Activated naive CD8-positive, alpha-beta T cell treated with anti-CD3 and anti-CD28 coated beads, Interleukin-2, amount 50 U/mL, for 24 hours (primary cell): Measurements from ENCODE around the gene SENP7.

Source experiments
- ATAC-seq: fragments of 150-1000 bp; cut with Tn5 transposase; one replicate; pipeline ENCODE4 v1.10.0; 2021
- DNase-seq: peaks from one replicate; pipeline ENCODE4 v3.0.0; 2021
- H3K27ac Mint-ChIP-seq: one replicate; pipeline ENCODE4 v1.8.0; 2021; ENCODE audit warnings: mild to moderate bottlenecking, mixed read lengths
- H3K27me3 Mint-ChIP-seq: one replicate; pipeline ENCODE4 v1.8.0; 2021; ENCODE audit warnings: mixed read lengths
- H3K36me3 Mint-ChIP-seq: one replicate; pipeline ENCODE4 v1.8.0; 2021; ENCODE audit warnings: low read depth, mixed read lengths
- H3K4me1 Mint-ChIP-seq: one replicate; pipeline ENCODE4 v1.8.0; 2021; ENCODE audit warnings: mixed read lengths
- H3K4me3 Mint-ChIP-seq: one replicate; pipeline ENCODE4 v1.8.0; 2021; ENCODE audit warnings: mild to moderate bottlenecking, moderate library complexity, mixed read lengths
- H3K9me3 Mint-ChIP-seq: one replicate; pipeline ENCODE4 v1.8.0; 2021; ENCODE audit warnings: mixed read lengths

SENP7 gene

GRCh38 chr3:101433652-101434051 is 79.4 kb downstream of the SENP7 start:
- Mint-ChIP-seq H3K4me1 (no peaks in the 10 kb centered on the region), H3K27ac (no peak overlapping the region), H3K27me3 (no peaks in the 10 kb centered on the region), H3K36me3 (peaks cover 15% of the 10 kb centered on the region), H3K9me3 (peaks cover 37% of the 10 kb centered on the region), H3K4me3 (no peak overlapping the region)
- DNase-seq: no peak
- no peak for ATAC-seq

DNA sequence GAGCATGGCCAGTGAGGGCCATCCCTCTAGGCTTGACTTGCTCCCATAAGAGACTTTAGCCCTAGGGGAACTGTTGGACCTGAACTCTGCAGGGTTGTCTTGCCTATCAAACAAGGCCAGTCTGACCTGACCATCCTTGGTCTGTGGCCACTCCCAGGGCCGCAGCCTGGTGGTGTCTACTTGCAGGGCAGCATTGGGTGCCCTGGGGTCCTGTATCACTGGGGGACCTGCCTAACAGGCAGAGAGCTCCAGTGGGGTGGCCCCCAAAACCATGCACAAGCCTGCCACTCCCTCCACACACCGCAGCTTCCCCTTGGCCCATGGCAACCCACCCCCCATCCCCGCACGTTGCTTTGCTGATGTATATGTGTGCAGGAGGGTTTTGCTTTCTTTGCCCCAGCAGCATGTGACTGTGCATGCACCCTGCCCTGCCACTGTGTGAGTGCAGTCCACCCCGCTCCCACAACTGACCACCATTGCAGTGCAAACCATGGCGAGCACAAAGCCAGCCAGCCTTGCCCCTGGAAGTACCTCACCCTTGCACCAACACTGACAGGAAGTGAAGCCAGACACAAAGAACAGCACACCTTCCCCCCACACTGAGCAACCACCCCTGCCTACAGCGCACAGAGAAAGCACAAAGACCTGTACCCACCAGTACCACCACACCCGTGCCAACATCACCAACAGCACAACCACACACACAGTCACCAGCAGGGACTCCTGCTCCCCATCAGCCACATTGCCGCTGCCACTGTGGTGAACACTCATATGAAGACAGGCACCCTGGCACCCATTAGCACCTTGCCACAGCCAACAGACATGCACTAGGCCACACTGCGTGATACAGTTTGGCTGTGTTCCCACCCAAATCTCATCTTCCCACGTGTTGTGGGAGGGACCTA is 88.8 kb downstream of the SENP7 start:
- DNase-seq (peak; percentile 11), ATAC-seq (peak; percentile 82)
- Mint-ChIP-seq H3K36me3 (peaks cover 11% of the 10 kb centered on the region), H3K4me3 (no peak overlapping the region), H3K9me3 (peaks cover 40% of the 10 kb centered on the region), H3K4me1 (peaks cover 41% of the 10 kb centered on the region), H3K27ac (peak overlapping the region; percentile 24), H3K27me3 (no peaks in the 10 kb centered on the region)

GRCh38 chr3:101418851-101419250 is 94.2 kb downstream of the SENP7 start:
- H3K4me3 Mint-ChIP-seq: no peak overlapping the region
- H3K27me3 Mint-ChIP-seq: no peaks in the 10 kb centered on the region
- DNase-seq (no peak), ATAC-seq (no peak)
- H3K9me3 Mint-ChIP-seq: peaks cover 6% of the 10 kb centered on the region
- H3K36me3 Mint-ChIP-seq: peaks cover 2% of the 10 kb centered on the region
- no peak overlapping the region for H3K27ac Mint-ChIP-seq
- peaks cover 35% of the 10 kb centered on the region for H3K4me1 Mint-ChIP-seq

DNA sequence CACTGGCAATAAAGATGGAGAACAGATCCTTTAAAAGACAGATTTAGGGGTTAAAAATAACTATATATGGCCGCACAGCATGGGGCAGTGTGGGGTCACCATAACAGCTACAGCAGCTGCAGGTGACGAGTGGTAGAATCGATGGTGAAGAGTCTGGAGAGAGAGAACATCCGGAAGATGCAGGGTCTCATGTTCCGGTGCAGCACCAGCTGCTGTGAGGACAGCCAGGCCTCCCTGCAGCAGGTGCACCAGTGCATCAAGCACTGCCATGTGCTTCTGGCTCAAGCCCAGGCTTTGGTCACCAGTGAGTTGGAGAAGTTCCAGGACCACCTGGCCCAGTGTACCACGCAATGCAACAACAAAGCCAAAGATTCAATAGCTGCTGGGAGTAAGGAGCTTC is 98.9 kb downstream of the SENP7 start:
- Mint-ChIP-seq H3K4me1 (peaks cover 22% of the 10 kb centered on the region), H3K4me3 (no peak overlapping the region), H3K27ac (no peak overlapping the region), H3K9me3 (peaks cover 11% of the 10 kb centered on the region), H3K27me3 (no peaks in the 10 kb centered on the region), H3K36me3 (peaks cover 17% of the 10 kb centered on the region)
- DNase-seq (no peak), ATAC-seq (no peak)

DNA sequence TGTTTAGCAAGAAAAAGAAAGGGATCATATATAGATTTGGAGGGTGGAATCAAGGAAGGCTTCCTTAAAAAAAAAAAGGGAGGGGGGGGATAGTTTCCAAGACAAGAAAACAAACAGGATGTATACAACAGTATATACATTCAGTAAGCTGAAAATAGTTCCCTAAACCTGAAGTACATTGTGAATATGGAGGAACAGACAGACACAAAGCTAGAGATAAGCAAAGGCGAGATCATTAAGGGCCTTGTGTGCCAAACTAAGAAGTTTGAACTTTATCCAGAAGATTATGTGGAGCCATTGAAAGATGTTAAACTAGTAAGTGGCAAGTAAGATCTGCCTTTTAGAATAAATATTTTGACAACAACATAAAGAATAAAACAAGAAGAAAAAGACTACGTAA is 99.4 kb downstream of the SENP7 start:
- Mint-ChIP-seq H3K9me3 (peaks cover 14% of the 10 kb centered on the region), H3K4me3 (no peak overlapping the region), H3K4me1 (peaks cover 18% of the 10 kb centered on the region), H3K36me3 (peaks cover 22% of the 10 kb centered on the region), H3K27ac (no peak overlapping the region), H3K27me3 (no peaks in the 10 kb centered on the region)
- DNase-seq (no peak), ATAC-seq (no peak)

GRCh38 chr3:101391413-101391950 is 121.5 kb downstream of the SENP7 start:
- peak overlapping the region; percentile 30 for H3K27ac Mint-ChIP-seq
- H3K27me3 Mint-ChIP-seq: no peaks in the 10 kb centered on the region
- H3K4me3 Mint-ChIP-seq: no peak overlapping the region
- peaks cover 25% of the 10 kb centered on the region for H3K4me1 Mint-ChIP-seq
- no peak for DNase-seq
- peaks cover 39% of the 10 kb centered on the region for H3K36me3 Mint-ChIP-seq
- no peak for ATAC-seq
- peaks cover 21% of the 10 kb centered on the region for H3K9me3 Mint-ChIP-seq

GRCh38 chr3:101388706-101389105 is 124.3 kb downstream of the SENP7 start:
- peaks cover 17% of the 10 kb centered on the region for H3K9me3 Mint-ChIP-seq
- ATAC-seq (no peak), DNase-seq (no peak)
- peaks cover 25% of the 10 kb centered on the region for H3K4me1 Mint-ChIP-seq
- no peak overlapping the region for H3K4me3 Mint-ChIP-seq
- no peaks in the 10 kb centered on the region for H3K27me3 Mint-ChIP-seq
- peaks cover 26% of the 10 kb centered on the region for H3K36me3 Mint-ChIP-seq
- H3K27ac Mint-ChIP-seq: no peak overlapping the region

- DNase-seq (no peak), ATAC-seq (peak; percentile 27)
- Mint-ChIP-seq H3K27me3 (no peaks in the 10 kb centered on the region), H3K27ac (no peak overlapping the region), H3K36me3 (peaks cover 16% of the 10 kb centered on the region), H3K4me1 (peaks cover 25% of the 10 kb centered on the region), H3K9me3 (peaks cover 8% of the 10 kb centered on the region), H3K4me3 (no peak overlapping the region)
Measured at GRCh38 chr3:101387351-101387750, 125.7 kb downstream of the SENP7 start.

DNA sequence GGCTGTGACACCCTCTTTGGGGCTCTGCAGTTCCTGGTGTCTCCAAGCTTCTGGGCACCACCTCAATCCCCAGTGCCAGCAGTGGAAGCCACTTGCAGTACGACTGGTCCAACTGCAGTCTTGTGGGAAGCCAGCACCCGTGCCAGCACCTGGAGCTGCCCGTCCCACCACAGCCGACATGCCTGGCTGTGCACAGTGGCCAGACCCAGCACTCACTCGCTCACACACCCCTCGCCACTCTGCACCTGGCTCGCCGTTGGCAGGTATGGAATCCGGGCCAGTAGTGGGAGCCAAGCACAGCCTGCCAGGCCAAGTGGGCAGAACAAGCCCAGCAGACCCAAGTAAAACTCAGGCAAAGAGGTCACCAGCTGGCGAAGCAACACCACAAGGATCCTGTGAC is 128.6 kb downstream of the SENP7 start:
- H3K4me3 Mint-ChIP-seq: no peak overlapping the region
- H3K27me3 Mint-ChIP-seq: no peaks in the 10 kb centered on the region
- peaks cover 30% of the 10 kb centered on the region for H3K4me1 Mint-ChIP-seq
- H3K36me3 Mint-ChIP-seq: peaks cover 4% of the 10 kb centered on the region
- ATAC-seq (no peak), DNase-seq (no peak)
- peaks cover 4% of the 10 kb centered on the region for H3K9me3 Mint-ChIP-seq
- no peak overlapping the region for H3K27ac Mint-ChIP-seq

- Mint-ChIP-seq H3K27me3 (no peaks in the 10 kb centered on the region), H3K4me1 (peaks cover 35% of the 10 kb centered on the region), H3K27ac (no peak overlapping the region), H3K36me3 (no peaks in the 10 kb centered on the region), H3K9me3 (no peaks in the 10 kb centered on the region), H3K4me3 (no peak overlapping the region)
- DNase-seq: no peak
- no peak for ATAC-seq
Measured at GRCh38 chr3:101383656-101384055, 129.4 kb downstream of the SENP7 start.

DNA sequence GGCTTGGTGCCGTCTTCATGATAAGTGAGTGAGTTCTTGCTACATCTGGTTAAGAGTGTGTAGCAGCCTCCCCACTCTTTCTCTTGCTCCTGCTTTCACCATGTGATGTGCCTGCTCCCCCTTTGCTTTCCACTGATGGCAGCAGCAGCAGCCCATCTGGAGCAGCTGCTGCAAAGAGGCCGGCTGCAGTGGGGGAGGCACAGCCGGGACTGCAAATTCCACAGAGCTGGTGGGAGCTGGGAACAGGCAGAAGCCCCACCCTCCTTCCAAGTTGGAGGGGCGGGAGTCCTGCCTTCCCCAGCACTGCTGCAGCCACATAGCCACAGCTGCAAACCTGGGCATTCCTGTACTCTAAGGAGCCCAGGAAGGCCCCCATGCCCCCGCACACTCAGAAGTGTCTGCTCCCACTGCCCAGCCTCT is 129.8 kb downstream of the SENP7 start:
- no peak for ATAC-seq
- peaks cover 2% of the 10 kb centered on the region for H3K36me3 Mint-ChIP-seq
- H3K27ac Mint-ChIP-seq: no peak overlapping the region
- no peak for DNase-seq
- H3K27me3 Mint-ChIP-seq: no peaks in the 10 kb centered on the region
- H3K4me1 Mint-ChIP-seq: peaks cover 40% of the 10 kb centered on the region
- H3K9me3 Mint-ChIP-seq: no peaks in the 10 kb centered on the region
- no peak overlapping the region for H3K4me3 Mint-ChIP-seq

DNA sequence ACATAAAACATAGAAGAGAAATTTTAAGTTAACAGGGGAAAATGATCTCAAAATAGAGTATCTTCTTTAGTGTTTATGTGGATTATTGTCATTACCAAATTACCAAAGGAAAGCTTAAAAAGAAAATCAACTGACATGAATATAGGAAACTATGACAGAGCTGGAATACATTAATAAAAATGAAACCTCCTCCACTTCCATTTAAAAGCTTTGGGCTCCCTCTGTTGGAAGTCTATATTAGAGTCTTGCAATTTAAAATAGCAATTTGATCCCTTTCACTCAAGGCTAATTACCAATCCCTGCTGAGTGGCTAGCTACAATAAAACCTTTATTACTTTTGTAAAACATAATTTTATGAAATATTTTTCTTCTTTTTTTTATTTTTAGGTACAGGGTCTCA is 131.2 kb downstream of the SENP7 start:
- H3K36me3 Mint-ChIP-seq: peaks cover 2% of the 10 kb centered on the region
- no peak overlapping the region for H3K4me3 Mint-ChIP-seq
- H3K27ac Mint-ChIP-seq: no peak overlapping the region
- no peak for DNase-seq
- peak; percentile 34 for ATAC-seq
- H3K4me1 Mint-ChIP-seq: peaks cover 50% of the 10 kb centered on the region
- no peaks in the 10 kb centered on the region for H3K27me3 Mint-ChIP-seq
- no peaks in the 10 kb centered on the region for H3K9me3 Mint-ChIP-seq

DNA sequence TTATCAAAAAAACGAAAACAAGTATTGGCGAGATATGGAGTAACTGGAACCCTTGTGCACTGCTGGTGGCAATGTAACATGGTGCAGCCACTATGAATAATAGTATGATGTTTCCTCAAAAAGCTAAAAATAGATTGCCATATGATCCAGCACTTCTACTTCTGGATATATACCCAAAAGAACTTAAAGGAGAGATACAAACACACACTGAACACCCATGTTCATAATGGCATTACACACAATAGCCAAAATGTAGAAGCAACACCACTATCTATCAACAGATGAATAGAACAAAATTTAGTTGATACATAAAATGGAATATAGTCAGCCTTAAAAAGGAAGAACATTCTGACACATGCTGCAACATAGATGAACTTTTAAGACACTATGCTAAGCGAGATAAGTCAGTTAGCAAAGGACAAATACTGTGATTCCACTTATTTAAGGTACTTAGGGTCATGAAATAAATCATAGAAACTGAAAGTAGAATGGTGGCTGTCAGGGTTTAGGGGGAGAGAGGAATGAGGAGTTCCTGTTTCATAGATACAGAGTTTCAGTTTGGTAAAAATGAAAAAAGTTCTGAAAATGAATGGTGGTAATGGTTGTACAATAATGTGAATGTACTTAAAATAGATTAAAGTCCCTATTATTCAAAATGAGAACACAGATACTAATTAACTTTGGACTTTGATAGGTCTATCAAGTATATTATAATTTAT is 133.2 kb downstream of the SENP7 start:
- peaks cover 60% of the 10 kb centered on the region for H3K4me1 Mint-ChIP-seq
- no peak for DNase-seq
- peak overlapping the region; percentile 78 for H3K27ac Mint-ChIP-seq
- H3K9me3 Mint-ChIP-seq: no peaks in the 10 kb centered on the region
- H3K4me3 Mint-ChIP-seq: peak overlapping the region; percentile 40
- H3K27me3 Mint-ChIP-seq: no peaks in the 10 kb centered on the region
- peaks cover 2% of the 10 kb centered on the region for H3K36me3 Mint-ChIP-seq
- ATAC-seq: peak; percentile 88

- peaks cover 4% of the 10 kb centered on the region for H3K36me3 Mint-ChIP-seq
- H3K4me3 Mint-ChIP-seq: no peak overlapping the region
- H3K27ac Mint-ChIP-seq: no peak overlapping the region
- peaks cover 68% of the 10 kb centered on the region for H3K4me1 Mint-ChIP-seq
- ATAC-seq (no peak), DNase-seq (no peak)
- no peaks in the 10 kb centered on the region for H3K9me3 Mint-ChIP-seq
- no peaks in the 10 kb centered on the region for H3K27me3 Mint-ChIP-seq
Measured at GRCh38 chr3:101377796-101378195, 135.2 kb downstream of the SENP7 start.

GRCh38 chr3:101377209-101377608 is 135.8 kb downstream of the SENP7 start:
- Mint-ChIP-seq H3K27me3 (no peaks in the 10 kb centered on the region), H3K27ac (no peak overlapping the region), H3K4me3 (no peak overlapping the region), H3K4me1 (peaks cover 68% of the 10 kb centered on the region), H3K9me3 (no peaks in the 10 kb centered on the region), H3K36me3 (peaks cover 4% of the 10 kb centered on the region)
- ATAC-seq (no peak), DNase-seq (no peak)
